Smooth muscle cell (in vitro differentiated cells): ENCODE results near the gene PPP2R5A. TPM values are rescaled to one million over a fixed set of nuclear protein-coding genes. Genes with fewer than 3 reads are reported as not detected.

ENCODE experiments used
- DNase-seq: peaks from one replicate; lab custom pipeline; 2025; ENCODE audit not compliant: unreplicated experiment; lab: John Stamatoyannopoulos, UW
- H2AFZ ChIP-seq: fragments of 200-600 bp; sonication (generic); 2 replicates; pipeline ENCODE4 v1.6.0; 2016; ENCODE audit warnings: antibody characterized with exemption, low read depth, mild to moderate bottlenecking
- H3F3A ChIP-seq: fragments of 200-600 bp; sonication (generic); 2 replicates; pipeline ENCODE4 v1.6.0; 2017; ENCODE audit warnings: antibody characterized with exemption, low read depth
- H3K27ac ChIP-seq: fragments of 200-600 bp; sonication (generic); 2 replicates; pipeline ENCODE4 v1.5.1; 2016; ENCODE audit warnings: low read depth, mild to moderate bottlenecking
- H3K27me3 ChIP-seq: fragments of 200-600 bp; sonication (generic); 2 replicates; pipeline ENCODE4 v1.6.1; 2016; ENCODE audit warnings: low read depth, mild to moderate bottlenecking
- H3K36me3 ChIP-seq: fragments of 200-600 bp; sonication (generic); 2 replicates; pipeline ENCODE4 v1.5.1; 2016; ENCODE audit warnings: low read depth
- H3K4me1 ChIP-seq: fragments of 200-600 bp; sonication (generic); 2 replicates; pipeline ENCODE4 v1.5.1; 2016; ENCODE audit warnings: low read depth
- H3K4me2 ChIP-seq: fragments of 200-600 bp; sonication (generic); 2 replicates; pipeline ENCODE4 v1.6.0; 2016; ENCODE audit warnings: mild to moderate bottlenecking
- H3K4me3 ChIP-seq: fragments of 200-600 bp; sonication (generic); 2 replicates; pipeline ENCODE4 v1.5.1; 2016; ENCODE audit warnings: mild to moderate bottlenecking
- H3K79me2 ChIP-seq: fragments of 200-600 bp; sonication (generic); 2 replicates; pipeline ENCODE4 v1.6.0; 2016; ENCODE audit warnings: low read depth, mild to moderate bottlenecking
- H3K9ac ChIP-seq: fragments of 200-600 bp; sonication (generic); 2 replicates; pipeline ENCODE4 v1.6.0; 2016; ENCODE audit warnings: low read depth
- H3K9me3 ChIP-seq: fragments of 200-600 bp; sonication (generic); replicated peaks from 2 replicates; pipeline ENCODE4 v1.5.1; 2016; ENCODE audit warnings: low read depth
- H4K20me1 ChIP-seq: fragments of 200-600 bp; sonication (generic); 2 replicates; pipeline ENCODE4 v1.6.0; 2016; ENCODE audit warnings: low read depth
- WGBS: methylation state at CpG from one replicate; pipeline ENCODE4 v1.1.7; 2016; ENCODE audit warnings: low lambda C conversion rate; 5-methylcytosine and 5-hydroxymethylcytosine counted together
- polyA plus RNA-seq: library from polyadenylated mRNA; unstranded; fragments of >200 nt; fragmentation: Nextera tagmentation; extraction: Ambion mirVana; gene quantifications from 2 replicates; pipeline ENCODE4 v1.2.1, GENCODE V29; 2016
- total RNA-seq: library from RNA; depleted of rRNA; stranded (reverse); fragments of >200 nt; gene quantifications from 2 replicates; pipeline ENCODE4 v1.2.3, GENCODE V29; 2014
- TF ChIP-seq, protein P1 (sequence below): fragments of 200-600 bp; sonication (generic); IDR thresholded peaks from 2 replicates; pipeline ENCODE4 v1.5.1; 2017; ENCODE audit warnings: borderline replicate concordance, mild to moderate bottlenecking, antibody characterized with exemption; ENCODE audit not compliant: insufficient read depth, poor library complexity, severe bottlenecking

The PPP2R5A gene
- total and polyA plus RNA-seq, 2 experiments from 2014 or later = 12.3 to 17.6 TPM

GRCh38 chr1:212323066-212323465, 37.9 kb downstream of the PPP2R5A start:
- TF ChIP-seq, protein P1, sequence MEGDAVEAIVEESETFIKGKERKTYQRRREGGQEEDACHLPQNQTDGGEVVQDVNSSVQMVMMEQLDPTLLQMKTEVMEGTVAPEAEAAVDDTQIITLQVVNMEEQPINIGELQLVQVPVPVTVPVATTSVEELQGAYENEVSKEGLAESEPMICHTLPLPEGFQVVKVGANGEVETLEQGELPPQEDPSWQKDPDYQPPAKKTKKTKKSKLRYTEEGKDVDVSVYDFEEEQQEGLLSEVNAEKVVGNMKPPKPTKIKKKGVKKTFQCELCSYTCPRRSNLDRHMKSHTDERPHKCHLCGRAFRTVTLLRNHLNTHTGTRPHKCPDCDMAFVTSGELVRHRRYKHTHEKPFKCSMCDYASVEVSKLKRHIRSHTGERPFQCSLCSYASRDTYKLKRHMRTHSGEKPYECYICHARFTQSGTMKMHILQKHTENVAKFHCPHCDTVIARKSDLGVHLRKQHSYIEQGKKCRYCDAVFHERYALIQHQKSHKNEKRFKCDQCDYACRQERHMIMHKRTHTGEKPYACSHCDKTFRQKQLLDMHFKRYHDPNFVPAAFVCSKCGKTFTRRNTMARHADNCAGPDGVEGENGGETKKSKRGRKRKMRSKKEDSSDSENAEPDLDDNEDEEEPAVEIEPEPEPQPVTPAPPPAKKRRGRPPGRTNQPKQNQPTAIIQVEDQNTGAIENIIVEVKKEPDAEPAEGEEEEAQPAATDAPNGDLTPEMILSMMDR = no peak
- no peak overlapping the region for H3K27ac ChIP-seq
- no peaks in the 10 kb centered on the region for H3K27me3 ChIP-seq
- peaks cover 17% of the 10 kb centered on the region for H4K20me1 ChIP-seq
- no peak overlapping the region for H3K4me3 ChIP-seq
- H3K79me2 ChIP-seq = peaks cover 9% of the 10 kb centered on the region
- no peak overlapping the region for H3K4me2 ChIP-seq
- no peak overlapping the region for H3K9ac ChIP-seq
- H2AFZ ChIP-seq = no peak overlapping the region
- DNase-seq = no peak
- WGBS = 73% methylated on average over 3 of the region's 3 CpGs
- H3K9me3 ChIP-seq = no peaks in the 10 kb centered on the region
- H3K4me1 ChIP-seq = no peaks in the 10 kb centered on the region
- no peaks in the 10 kb centered on the region for H3F3A ChIP-seq
- no peaks in the 10 kb centered on the region for H3K36me3 ChIP-seq

- no peaks in the 10 kb centered on the region for H3F3A ChIP-seq
- no peak overlapping the region for H3K4me3 ChIP-seq
- H3K4me2 ChIP-seq = no peak overlapping the region
- TF ChIP-seq, protein P1 = no peak
- no peaks in the 10 kb centered on the region for H3K36me3 ChIP-seq
- H3K9ac ChIP-seq = no peak overlapping the region
- H3K4me1 ChIP-seq = no peaks in the 10 kb centered on the region
- H2AFZ ChIP-seq = no peak overlapping the region
- WGBS = 88% methylated on average over 3 of the region's 3 CpGs
- no peak for DNase-seq
- peaks cover 11% of the 10 kb centered on the region for H4K20me1 ChIP-seq
- H3K9me3 ChIP-seq = no peaks in the 10 kb centered on the region
- H3K27ac ChIP-seq = no peak overlapping the region
- H3K27me3 ChIP-seq = no peaks in the 10 kb centered on the region
- H3K79me2 ChIP-seq = peaks cover 8% of the 10 kb centered on the region
Observed at GRCh38 chr1:212326541-212326940, 41.3 kb downstream of the PPP2R5A start.

- no peak for DNase-seq
- Histone ChIP-seq H3K27ac (no peak overlapping the region), H3F3A (no peaks in the 10 kb centered on the region), H2AFZ (no peak overlapping the region), H3K9ac (no peak overlapping the region), H3K36me3 (peaks cover 2% of the 10 kb centered on the region), H3K4me1 (no peaks in the 10 kb centered on the region), H3K27me3 (no peaks in the 10 kb centered on the region), H4K20me1 (peaks cover 5% of the 10 kb centered on the region), H3K79me2 (peaks cover 4% of the 10 kb centered on the region), H3K4me2 (no peak overlapping the region), H3K4me3 (no peak overlapping the region), H3K9me3 (no peaks in the 10 kb centered on the region)
- WGBS = 91% methylated on average over 4 of the region's 4 CpGs
- TF ChIP-seq, protein P1 = no peak
Observed at GRCh38 chr1:212328248-212328647, 43.0 kb downstream of the PPP2R5A start.

GRCh38 chr1:212329105-212329504, 43.9 kb downstream of the PPP2R5A start:
- no peaks in the 10 kb centered on the region for H3K4me1 ChIP-seq
- no peak overlapping the region for H2AFZ ChIP-seq
- no peak overlapping the region for H3K9ac ChIP-seq
- no peak for DNase-seq
- no peak overlapping the region for H3K4me3 ChIP-seq
- no peak overlapping the region for H3K4me2 ChIP-seq
- no peaks in the 10 kb centered on the region for H3F3A ChIP-seq
- 95% methylated on average over 2 of the region's 2 CpGs for WGBS
- H3K27ac ChIP-seq = no peak overlapping the region
- no peaks in the 10 kb centered on the region for H3K27me3 ChIP-seq
- H3K79me2 ChIP-seq = no peaks in the 10 kb centered on the region
- H4K20me1 ChIP-seq = no peaks in the 10 kb centered on the region
- TF ChIP-seq, protein P1 = no peak
- peaks cover 5% of the 10 kb centered on the region for H3K36me3 ChIP-seq
- H3K9me3 ChIP-seq = no peaks in the 10 kb centered on the region
